Mesenchymal stem cell (in vitro differentiated cells and primary cell): Measurements from ENCODE around the gene POU1F1.

Experiments used
- DNase-seq: peaks from one replicate; pipeline ENCODE4 v3.0.0-alpha.2; 2013
- H2AFZ ChIP-seq: one replicate; pipeline ENCODE4 v1.6.1; 2013; ENCODE audit warnings: low read depth, mild to moderate bottlenecking, control low read depth, inconsistent platforms, low read length, moderate library complexity
- H2AK5ac ChIP-seq: 2 replicates; pipeline ENCODE4 v1.6.1; 2013; ENCODE audit warnings: low read length, moderate library complexity, mild to moderate bottlenecking, inconsistent platforms; ENCODE audit not compliant: severe bottlenecking
- H2BK120ac ChIP-seq: one replicate; pipeline ENCODE4 v1.6.1; 2013; ENCODE audit warnings: low read depth, mild to moderate bottlenecking, inconsistent platforms, low read length, moderate library complexity
- H2BK12ac ChIP-seq, 2 experiments: one replicate each; pipeline ENCODE4 v1.6.1; 2013; ENCODE audit warnings: inconsistent platforms in 2 of 2, low read length in 2 of 2, mild to moderate bottlenecking in 2 of 2, moderate library complexity in 2 of 2, control low read depth in 1 of 2
- H2BK15ac ChIP-seq: one replicate; pipeline ENCODE4 v1.6.1; 2013; ENCODE audit warnings: mild to moderate bottlenecking, low read depth, inconsistent platforms; ENCODE audit not compliant: poor library complexity, severe bottlenecking
- H2BK5ac ChIP-seq: 2 replicates; pipeline ENCODE4 v1.6.1; 2013; ENCODE audit warnings: low read depth, mild to moderate bottlenecking, low read length, control low read depth, inconsistent platforms; ENCODE audit not compliant: poor library complexity, severe bottlenecking
- H3K14ac ChIP-seq, 2 experiments: one replicate each; pipeline ENCODE4 v1.6.1; 2013; ENCODE audit warnings: inconsistent platforms in 2 of 2, low read length in 2 of 2, control low read depth in 1 of 2, mild to moderate bottlenecking in 1 of 2, moderate library complexity in 1 of 2
- H3K18ac ChIP-seq, 2 experiments: one replicate each; pipeline ENCODE4 v1.6.1; 2013; ENCODE audit warnings: inconsistent platforms in 2 of 2, low read length in 2 of 2, control low read depth in 1 of 2, low read depth in 1 of 2, mild to moderate bottlenecking in 1 of 2
- H3K23ac ChIP-seq, 2 experiments: one replicate each; pipeline ENCODE4 v1.6.1; 2013; ENCODE audit warnings: inconsistent platforms in 2 of 2, low read length in 2 of 2, mild to moderate bottlenecking in 2 of 2, moderate library complexity in 2 of 2, control low read depth in 1 of 2
- H3K27ac ChIP-seq: 2 replicates; pipeline ENCODE4 v1.5.1; 2013; ENCODE audit warnings: mild to moderate bottlenecking, moderate library complexity, low read length, control low read depth, inconsistent platforms; ENCODE audit not compliant: poor library complexity, severe bottlenecking
- H3K27me3 ChIP-seq, 2 experiments: 2 replicates each; pipeline versions ENCODE4 v1.6.1 to v1.7.0; 2013; ENCODE audit warnings: low read length in 2 of 2, mild to moderate bottlenecking in 2 of 2, moderate library complexity in 2 of 2, control low read depth in 1 of 2, inconsistent platforms in 1 of 2; ENCODE audit not compliant: control insufficient read depth in 1 of 2, insufficient read depth in 1 of 2
- H3K36me3 ChIP-seq, 2 experiments: 2 replicates each; pipeline versions ENCODE4 v1.6.1 to v1.7.0; 2013; ENCODE audit warnings: low read length in 2 of 2, control low read depth in 1 of 2, inconsistent platforms in 1 of 2, low read depth in 1 of 2, mild to moderate bottlenecking in 1 of 2; ENCODE audit not compliant: insufficient read depth in 2 of 2, control insufficient read depth in 1 of 2
- H3K4ac ChIP-seq, 2 experiments: one replicate each; pipeline ENCODE4 v1.6.1; 2013; ENCODE audit warnings: inconsistent platforms in 2 of 2, low read length in 2 of 2, mild to moderate bottlenecking in 2 of 2, moderate library complexity in 2 of 2, control low read depth in 1 of 2, low read depth in 1 of 2
- H3K4me1 ChIP-seq: 2 replicates; pipeline ENCODE4 v1.6.1; 2013; ENCODE audit warnings: low read depth, low read length, control low read depth; ENCODE audit not compliant: control insufficient read depth, insufficient read depth
- H3K4me2 ChIP-seq: 2 replicates; pipeline ENCODE4 v1.6.1; 2013; ENCODE audit warnings: low read length, mild to moderate bottlenecking, inconsistent platforms; ENCODE audit not compliant: poor library complexity, severe bottlenecking
- H3K4me3 ChIP-seq, 2 experiments: 2 replicates each; pipeline versions ENCODE4 v1.5.1 to v1.7.0; 2013; ENCODE audit warnings: low read length in 2 of 2, mild to moderate bottlenecking in 2 of 2, control low read depth in 1 of 2, low read depth in 1 of 2; ENCODE audit not compliant: insufficient read depth in 1 of 2
- H3K79me1 ChIP-seq: replicated peaks from 2 replicates; pipeline ENCODE4 v1.6.1; 2013; ENCODE audit warnings: mild to moderate bottlenecking, control low read depth, low read length, inconsistent platforms; ENCODE audit not compliant: poor library complexity, severe bottlenecking
- H3K9ac ChIP-seq: 2 replicates; pipeline ENCODE4 v1.7.0; 2013; ENCODE audit warnings: mild to moderate bottlenecking, low read length, moderate library complexity
- H3K9me3 ChIP-seq: 2 replicates; pipeline ENCODE4 v1.7.0; 2013; ENCODE audit warnings: mild to moderate bottlenecking, low read length; ENCODE audit not compliant: control insufficient read depth
- H4K8ac ChIP-seq: one replicate; pipeline ENCODE4 v1.6.1; 2013; ENCODE audit warnings: inconsistent platforms, mild to moderate bottlenecking, low read length, moderate library complexity
- H4K91ac ChIP-seq: one replicate; pipeline ENCODE4 v1.6.1; 2013; ENCODE audit warnings: mild to moderate bottlenecking, low read length, inconsistent platforms
- WGBS: methylation state at CpG from one replicate; pipeline ENCODE4 v1.1.7; 2013; ENCODE audit warnings: mixed read lengths; 5-methylcytosine and 5-hydroxymethylcytosine counted together

POU1F1 gene

DNA sequence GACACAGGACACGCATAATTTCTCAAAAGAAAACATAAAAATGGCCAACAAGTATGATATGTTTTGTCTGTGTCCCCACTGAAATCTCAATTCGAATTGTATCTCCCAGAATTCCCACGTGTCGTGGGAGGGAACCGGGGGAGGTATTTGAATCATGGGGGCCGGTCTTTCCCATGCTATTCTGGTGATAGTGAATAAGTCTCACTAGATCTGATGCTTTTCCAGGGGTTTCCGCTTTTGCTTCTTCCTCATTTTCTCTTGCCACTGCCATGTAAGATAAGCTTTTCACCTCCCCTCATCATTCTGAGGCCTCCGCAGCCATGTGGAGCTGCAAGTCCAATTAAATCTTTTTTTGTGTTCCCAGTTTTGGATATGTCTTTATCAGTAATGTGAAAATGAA, 12.1 kb upstream of the POU1F1 start:
- Histone ChIP-seq H3K23ac (no peak overlapping the region), H3K4me2 (no peak overlapping the region), H3K27me3 (no peaks in the 10 kb centered on the region), H4K91ac (no peak overlapping the region), H2AK5ac (no peak overlapping the region), H3K4ac (no peak overlapping the region), H3K4me3 (no peak overlapping the region), H4K8ac (no peak overlapping the region), H2BK15ac (no peak overlapping the region), H3K9me3 (no peaks in the 10 kb centered on the region), H3K27ac (no peak overlapping the region), H2BK12ac (no peak overlapping the region), H3K79me1 (no peaks in the 10 kb centered on the region), H2BK120ac (no peak overlapping the region), H3K9ac (no peak overlapping the region), H3K14ac (no peak overlapping the region), H3K4me1 (no peaks in the 10 kb centered on the region), H2BK5ac (no peak overlapping the region), H3K36me3 (no peaks in the 10 kb centered on the region), H3K18ac (no peak overlapping the region), H2AFZ (no peak overlapping the region)
- 86% methylated on average over 7 of the region's 8 CpGs for WGBS
- no peak for DNase-seq

DNA sequence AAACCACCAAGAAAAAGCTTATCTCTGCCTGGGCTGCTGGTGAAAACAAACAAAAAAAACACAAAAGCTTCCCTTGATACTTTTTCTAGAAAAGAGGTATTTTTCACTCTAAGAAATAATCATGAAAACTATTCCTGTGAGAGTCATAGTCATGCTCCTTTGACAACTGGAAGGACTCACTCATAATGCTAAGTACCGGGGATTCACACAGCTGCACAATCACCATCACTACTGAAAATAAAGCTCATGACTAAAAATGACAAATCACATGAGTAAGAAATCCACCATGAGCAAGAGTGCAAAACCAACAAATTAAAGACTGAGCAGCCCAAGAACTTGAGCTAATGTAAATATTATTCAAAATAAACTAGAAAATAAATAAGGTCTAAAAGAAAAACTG, 10.6 kb upstream of the POU1F1 start:
- Histone ChIP-seq H4K91ac (no peak overlapping the region), H3K23ac (no peak overlapping the region), H2AK5ac (no peak overlapping the region), H3K4me3 (no peak overlapping the region), H2BK12ac (no peak overlapping the region), H3K4me2 (no peak overlapping the region), H3K4me1 (no peaks in the 10 kb centered on the region), H2AFZ (no peak overlapping the region), H3K27ac (no peak overlapping the region), H3K9me3 (no peaks in the 10 kb centered on the region), H3K36me3 (no peaks in the 10 kb centered on the region), H2BK120ac (no peak overlapping the region), H3K14ac (no peak overlapping the region), H3K79me1 (no peaks in the 10 kb centered on the region), H3K4ac (no peak overlapping the region), H2BK5ac (no peak overlapping the region), H3K9ac (peak overlapping the region; percentile 77), H3K18ac (no peak overlapping the region), H2BK15ac (no peak overlapping the region), H4K8ac (no peak overlapping the region), H3K27me3 (no peaks in the 10 kb centered on the region)
- WGBS, result 57% methylated on average over 1 of the region's 1 CpG
- peak; percentile 7 for DNase-seq

DNA sequence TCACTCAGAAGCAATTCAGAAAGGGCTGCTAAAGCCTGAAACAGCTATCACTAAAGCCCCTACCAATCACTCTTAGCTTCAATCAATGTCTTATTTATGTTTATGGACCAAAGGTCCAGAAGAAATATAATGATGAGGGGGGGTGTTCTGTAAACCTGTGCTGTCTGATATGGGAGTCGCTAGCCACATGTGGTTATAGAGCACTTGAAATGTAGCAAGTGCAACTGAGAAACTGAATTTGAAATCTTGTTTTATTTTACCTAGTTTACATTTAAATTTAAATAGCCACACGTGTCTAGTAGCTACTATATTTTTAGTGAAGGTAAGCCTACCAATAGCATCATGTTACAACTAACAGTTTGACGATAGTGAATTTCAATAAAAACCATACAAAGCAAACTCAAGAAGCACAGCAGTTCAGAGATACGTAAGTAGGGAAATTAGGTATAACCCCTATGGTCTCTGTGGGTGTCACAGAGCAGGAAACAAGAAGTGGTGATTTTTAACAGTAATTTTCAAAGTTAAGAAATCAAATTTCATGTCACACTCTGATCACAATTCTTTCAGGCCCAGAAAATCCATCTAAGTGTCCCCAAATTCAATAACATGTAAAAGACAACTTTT, 3.6 kb downstream of the POU1F1 start:
- Histone ChIP-seq H3K14ac (no peak overlapping the region), H2BK12ac (no peak overlapping the region), H3K79me1 (no peaks in the 10 kb centered on the region), H2BK5ac (no peak overlapping the region), H3K27me3 (no peaks in the 10 kb centered on the region), H4K8ac (no peak overlapping the region), H3K4me2 (no peak overlapping the region), H2BK120ac (no peak overlapping the region), H2BK15ac (no peak overlapping the region), H2AFZ (no peak overlapping the region), H3K9ac (no peak overlapping the region), H3K23ac (no peak overlapping the region), H3K4me3 (no peak overlapping the region), H3K4me1 (peaks cover 1% of the 10 kb centered on the region), H2AK5ac (no peak overlapping the region), H3K9me3 (no peaks in the 10 kb centered on the region), H3K4ac (no peak overlapping the region), H3K36me3 (no peaks in the 10 kb centered on the region), H4K91ac (no peak overlapping the region), H3K18ac (no peak overlapping the region), H3K27ac (no peak overlapping the region)
- DNase-seq, result no peak
- WGBS, result no CpG with 5 or more reads among the region's 4 CpGs

DNA sequence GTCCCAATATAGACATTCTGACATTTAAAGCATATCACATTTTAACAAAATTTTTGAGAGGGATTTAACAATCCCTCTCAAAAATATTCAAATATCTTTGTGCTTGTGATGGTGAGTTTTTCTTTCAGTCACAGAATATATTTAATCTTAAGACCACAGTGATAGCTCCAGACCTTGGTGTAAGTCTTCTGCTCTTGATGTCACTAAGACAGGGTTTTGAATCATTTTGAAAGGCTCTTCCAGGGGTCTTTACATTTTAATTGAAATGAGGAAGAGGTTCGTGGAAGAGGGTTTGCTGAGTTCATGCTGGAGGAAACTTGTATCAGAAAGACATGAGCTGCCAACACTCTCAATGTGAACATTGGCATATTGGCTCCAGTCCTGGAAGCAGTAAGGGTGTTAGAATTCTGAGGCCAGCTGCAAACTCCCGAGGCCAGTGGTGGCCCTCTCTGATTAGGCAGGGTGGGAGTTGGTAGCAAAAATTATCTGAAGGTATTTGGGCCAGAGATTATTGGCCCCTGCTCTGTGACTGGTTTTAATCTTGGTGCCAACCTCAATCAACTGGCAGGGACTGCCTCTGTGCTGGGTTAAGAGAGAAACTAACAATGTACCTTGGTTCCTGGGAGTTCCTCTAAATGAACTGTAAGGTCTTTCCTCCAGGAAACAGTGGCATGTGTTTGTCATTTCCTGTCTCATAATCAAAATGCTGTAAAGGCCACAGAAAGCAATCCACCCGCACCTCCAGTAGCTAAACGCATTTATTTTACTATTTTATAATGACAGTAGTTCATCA, 5.3 kb downstream of the POU1F1 start:
- Histone ChIP-seq H3K4ac (no peak overlapping the region), H3K14ac (no peak overlapping the region), H3K4me1 (peaks cover 1% of the 10 kb centered on the region), H3K23ac (no peak overlapping the region), H2BK5ac (no peak overlapping the region), H3K18ac (no peak overlapping the region), H2AK5ac (no peak overlapping the region), H3K27me3 (no peaks in the 10 kb centered on the region), H3K4me2 (no peak overlapping the region), H3K9ac (no peak overlapping the region), H2BK12ac (no peak overlapping the region), H2AFZ (peak overlapping the region; percentile 39), H3K27ac (no peak overlapping the region), H3K4me3 (no peak overlapping the region), H3K9me3 (no peaks in the 10 kb centered on the region), H2BK15ac (no peak overlapping the region), H3K36me3 (no peaks in the 10 kb centered on the region), H4K8ac (no peak overlapping the region), H3K79me1 (no peaks in the 10 kb centered on the region), H2BK120ac (no peak overlapping the region), H4K91ac (no peak overlapping the region)
- WGBS, result 92% methylated on average over 2 of the region's 4 CpGs
- DNase-seq, result no peak
